GM19468 (cell line): Measurements from ENCODE around the gene STAC.
"Not testable (repeated sequence)": the region's sequence is repeated elsewhere in the genome, so short reads cannot be mapped to it uniquely, and the experiment has no call there.

Source experiments
- ATAC-seq: cut with Tn5 transposase; IDR thresholded peaks from one replicate; pipeline ENCODE4 v1.9.1; 2021; ENCODE audit warnings: mild to moderate bottlenecking, moderate library complexity, moderate number of reproducible peaks; ENCODE audit not compliant: unreplicated experiment; ENCODE audit errors: extremely low read depth

The STAC gene

DNA sequence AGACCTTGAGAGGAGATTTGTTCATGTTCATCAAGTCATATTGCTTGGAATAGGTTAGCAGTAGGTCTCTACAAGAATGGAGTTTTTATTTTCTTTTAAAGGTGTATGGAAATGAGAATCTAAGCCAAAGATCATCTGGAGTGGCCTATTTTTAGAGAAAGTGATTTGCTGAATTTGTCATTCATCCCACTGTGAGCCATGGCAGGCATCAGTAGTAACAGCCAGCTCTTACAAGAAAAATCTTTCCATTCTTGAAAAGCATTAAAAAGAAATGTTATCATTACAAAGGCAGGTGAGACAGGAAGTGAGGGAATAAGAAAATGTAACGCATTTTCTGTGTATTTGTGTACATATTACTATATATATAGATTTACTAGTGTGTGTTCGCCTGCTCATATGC lies 29.6 kb downstream of the STAC start:
- ATAC-seq, result no peak

- no peak for ATAC-seq
Observed at GRCh38 chr3:36411587-36411986, 31.3 kb downstream of the STAC start.

GRCh38 chr3:36416599-36416998 lies 36.3 kb downstream of the STAC start:
- ATAC-seq, result no peak

- ATAC-seq, result no peak
Observed at GRCh38 chr3:36417237-36417636, 36.9 kb downstream of the STAC start.

DNA sequence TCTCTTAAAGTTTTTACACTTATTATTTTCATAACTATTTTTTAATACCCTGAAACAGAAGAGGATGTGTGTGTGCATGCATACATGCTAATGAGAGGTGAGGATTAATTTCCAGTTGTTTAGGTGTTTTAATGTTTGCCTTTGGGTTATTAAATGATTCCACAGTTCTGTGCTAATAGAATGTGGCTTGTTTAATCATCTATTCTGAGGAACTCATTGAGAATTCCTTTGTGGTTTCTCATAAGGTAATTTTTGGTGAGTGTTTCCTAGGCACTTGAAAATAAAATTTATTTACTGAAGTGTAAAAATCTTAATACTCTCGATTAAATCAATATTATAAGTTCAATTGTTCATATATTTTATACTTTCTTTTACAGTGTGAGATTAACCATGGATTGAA lies 38.0 kb downstream of the STAC start:
- ATAC-seq, result no peak

GRCh38 chr3:36428445-36428844 lies 48.1 kb downstream of the STAC start:
- ATAC-seq, result no peak

DNA sequence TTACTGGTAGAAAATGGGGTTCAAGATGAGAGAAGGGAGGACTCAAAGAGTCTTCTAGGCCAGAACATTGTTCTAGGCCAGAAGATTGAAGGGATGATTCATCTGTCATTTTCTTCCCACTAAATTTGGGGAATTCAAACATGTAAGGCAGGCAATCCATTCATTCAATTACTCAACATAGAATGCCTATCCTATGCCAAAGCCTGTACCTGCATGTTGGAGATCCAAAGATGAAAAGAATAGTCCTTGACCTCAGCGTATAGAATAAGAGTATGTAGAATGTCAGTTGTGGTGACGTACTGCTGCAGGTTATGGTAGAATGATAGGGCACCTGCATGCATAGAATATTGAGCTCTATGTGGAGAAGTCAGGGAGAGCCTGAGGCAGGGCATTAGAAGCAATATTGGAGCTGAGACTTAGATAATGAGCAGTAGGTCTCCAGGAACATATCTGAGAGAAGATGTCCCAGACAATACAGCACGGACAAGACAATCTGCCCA lies 49.7 kb downstream of the STAC start:
- ATAC-seq, result no peak

GRCh38 chr3:36433511-36433910 lies 53.2 kb downstream of the STAC start:
- no peak for ATAC-seq

DNA sequence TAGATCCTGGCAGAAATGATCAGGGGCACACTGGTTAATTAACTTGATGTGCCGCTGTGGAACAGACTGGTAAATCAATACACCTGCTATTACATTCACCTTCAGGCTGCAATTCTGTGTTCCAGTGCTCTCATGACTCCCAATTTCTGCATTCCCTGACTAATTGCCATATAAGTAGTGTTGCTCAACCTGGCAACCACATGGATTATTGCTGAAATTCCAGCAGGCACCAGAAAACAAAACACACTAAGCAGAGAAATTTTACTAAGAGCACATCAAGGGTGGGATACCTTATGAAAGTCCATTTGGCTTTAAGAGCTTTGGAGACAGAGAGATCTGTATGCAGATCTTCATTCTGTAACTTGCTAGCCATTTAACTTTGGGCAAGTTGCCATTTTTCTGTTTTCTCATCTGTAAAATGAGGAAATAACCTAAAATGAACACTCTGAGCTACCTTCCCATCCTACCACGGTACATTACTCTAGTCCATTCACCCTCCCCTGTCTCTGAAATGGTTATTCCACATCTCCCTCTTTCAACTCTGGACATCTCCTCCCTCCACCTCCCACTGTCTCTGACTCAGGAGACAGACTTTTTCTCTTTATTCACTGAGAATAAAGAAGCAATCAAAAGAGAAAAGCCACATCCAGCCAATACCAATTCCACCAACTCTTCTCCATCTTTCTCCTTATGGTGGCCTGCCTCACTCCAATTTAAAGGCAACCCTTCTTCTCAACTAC lies 54.6 kb downstream of the STAC start:
- ATAC-seq, result no peak

DNA sequence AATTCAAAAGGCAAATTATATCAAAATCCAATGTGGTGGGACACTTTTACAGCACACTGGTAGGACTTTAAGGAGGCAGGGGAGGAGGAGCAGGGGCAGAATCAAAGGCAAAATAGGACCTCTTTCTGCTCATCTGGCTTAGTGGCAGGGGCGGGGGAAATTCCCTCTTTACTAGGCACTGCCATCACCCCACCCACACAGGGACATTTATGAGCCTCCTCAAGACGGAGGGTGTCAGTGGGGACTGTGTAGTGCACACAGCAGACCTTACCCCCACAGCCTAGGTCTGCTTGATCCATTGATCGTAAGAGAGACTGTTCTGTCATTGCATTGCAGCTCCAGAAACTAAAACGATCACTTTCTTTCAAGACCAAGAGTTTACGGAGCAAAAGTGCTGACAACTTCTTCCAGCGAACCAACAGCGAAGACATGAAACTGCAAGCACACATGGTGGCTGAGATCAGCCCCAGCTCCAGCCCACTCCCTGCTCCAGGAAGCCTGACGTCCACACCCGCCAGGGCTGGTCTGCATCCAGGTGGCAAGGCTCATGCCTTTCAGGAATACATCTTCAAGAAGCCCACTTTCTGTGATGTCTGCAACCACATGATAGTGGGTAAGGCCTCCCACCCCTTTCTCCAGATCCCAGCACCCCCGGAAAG lies 62.9 kb downstream of the STAC start:
- ATAC-seq, result no peak

DNA sequence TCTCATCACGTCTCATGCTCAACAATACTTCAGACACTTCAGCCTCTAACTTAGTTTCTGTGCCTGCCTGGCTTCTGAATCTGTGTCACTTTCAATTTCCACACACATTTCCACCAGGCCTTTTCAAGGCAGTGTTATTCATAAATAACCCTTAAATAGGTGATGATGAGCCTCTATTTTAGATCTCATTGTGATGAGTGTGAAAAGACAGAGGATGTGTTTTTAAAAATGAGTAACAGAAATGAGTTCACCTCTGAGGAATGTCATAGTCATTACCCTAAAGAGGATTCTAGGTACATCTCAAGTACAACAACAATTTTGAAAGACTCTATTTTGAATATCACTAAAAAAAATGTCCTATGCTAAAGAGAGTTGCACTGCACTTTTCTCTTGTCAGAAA lies 64.6 kb downstream of the STAC start:
- ATAC-seq, result no peak

- no peak for ATAC-seq
Observed at GRCh38 chr3:36446276-36446675, 66.0 kb downstream of the STAC start.

DNA sequence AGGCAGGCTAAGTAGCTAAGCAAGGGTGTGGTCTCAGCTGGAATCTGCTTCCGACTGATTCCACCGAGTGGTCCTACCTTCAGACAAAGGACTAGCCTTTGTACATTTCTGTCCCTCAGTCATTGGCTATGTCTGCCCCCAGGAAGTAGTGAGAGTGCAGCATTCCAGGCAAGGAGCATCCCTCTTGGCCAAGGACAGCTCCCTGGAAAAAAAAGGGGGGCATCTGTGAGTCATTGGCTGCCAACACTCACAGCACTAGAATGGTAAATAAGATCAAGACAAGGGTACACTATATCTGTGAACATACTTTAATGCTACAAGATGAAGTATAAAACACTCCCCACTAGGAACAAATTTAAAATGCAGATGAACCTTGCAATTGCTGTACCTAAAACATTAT lies 66.8 kb downstream of the STAC start:
- ATAC-seq, result no peak

- no peak for ATAC-seq
Observed at GRCh38 chr3:36451816-36452215, 71.5 kb downstream of the STAC start.

DNA sequence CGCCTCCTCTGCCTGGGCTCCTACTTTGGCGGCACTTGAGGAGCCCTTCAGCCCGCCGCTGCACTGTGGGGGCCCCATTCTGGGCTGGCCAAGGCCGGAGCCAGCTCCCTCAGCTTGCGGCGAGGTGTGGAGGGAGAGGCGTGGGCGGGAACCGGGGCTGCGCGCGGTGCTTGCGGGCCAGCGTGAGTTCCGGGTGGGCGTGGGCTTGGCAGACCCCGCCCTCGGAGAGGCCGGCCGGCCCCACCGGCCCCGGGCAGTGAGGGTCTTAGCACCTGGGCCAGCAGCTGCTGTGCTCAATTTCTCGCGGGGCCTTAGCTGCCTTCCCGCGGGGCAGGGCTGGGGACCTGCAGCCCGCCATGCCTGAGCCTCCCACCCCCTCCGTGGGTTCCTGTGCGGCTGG lies 72.9 kb downstream of the STAC start:
- not testable (repeated sequence) for ATAC-seq

DNA sequence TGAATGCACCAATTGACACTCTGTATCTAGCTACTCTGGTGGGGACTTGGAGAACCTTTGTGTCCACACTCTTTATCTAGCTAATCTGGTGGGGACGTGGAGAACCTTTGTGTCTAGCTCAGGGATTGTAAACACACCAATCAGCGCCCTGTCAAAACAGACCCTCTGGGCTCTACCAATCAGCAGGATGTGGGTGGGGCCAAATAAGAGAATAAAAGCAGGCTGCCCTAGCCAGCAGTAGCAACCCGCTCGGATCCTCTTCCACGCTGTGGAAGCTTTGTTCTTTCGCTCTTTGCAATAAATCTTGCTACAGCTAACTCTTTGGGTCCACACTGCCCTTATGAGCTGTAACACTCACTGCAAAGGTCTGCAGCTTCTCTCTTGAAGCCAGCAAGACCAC lies 73.6 kb downstream of the STAC start:
- ATAC-seq, result not testable (repeated sequence)

DNA sequence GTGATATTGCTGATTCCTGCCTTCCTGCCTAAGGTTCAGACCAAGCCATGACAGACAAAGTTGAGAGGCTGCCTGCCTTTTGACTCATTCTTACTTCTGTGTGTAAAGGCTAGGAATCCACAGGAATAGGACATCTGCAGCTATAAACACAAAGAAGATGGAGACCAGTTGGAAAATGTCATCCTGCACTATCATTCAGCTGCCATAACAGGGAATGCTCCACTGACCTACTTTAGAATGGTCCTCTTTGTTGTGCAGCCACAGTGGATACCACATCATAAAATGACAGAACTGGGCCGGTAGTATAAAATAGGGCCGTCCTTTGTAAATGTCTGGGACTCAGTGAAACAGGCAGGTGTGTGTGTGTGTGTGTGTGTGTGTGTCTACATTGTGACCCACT lies 75.1 kb downstream of the STAC start:
- ATAC-seq, result no peak

GRCh38 chr3:36456784-36457183 lies 76.5 kb downstream of the STAC start:
- no peak for ATAC-seq

DNA sequence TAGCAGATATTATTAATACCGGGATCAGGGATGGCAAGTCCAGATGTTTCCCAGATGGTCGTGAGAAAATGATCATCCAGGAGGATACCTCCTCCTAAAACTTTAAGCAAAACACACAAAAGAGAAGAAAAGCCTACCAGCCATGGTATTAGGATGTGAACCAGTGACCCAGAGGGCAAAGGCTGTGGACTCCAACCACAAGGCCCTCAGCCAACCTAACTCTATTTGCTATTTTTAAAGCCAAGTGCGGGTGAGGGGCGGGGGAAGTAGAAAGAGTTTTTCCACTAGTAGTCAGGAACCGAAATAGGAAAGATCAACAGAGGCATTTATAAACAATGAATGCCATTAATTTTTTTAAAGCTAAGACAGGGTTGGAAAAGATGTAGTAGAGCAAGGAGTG lies 77.4 kb downstream of the STAC start:
- ATAC-seq, result no peak

DNA sequence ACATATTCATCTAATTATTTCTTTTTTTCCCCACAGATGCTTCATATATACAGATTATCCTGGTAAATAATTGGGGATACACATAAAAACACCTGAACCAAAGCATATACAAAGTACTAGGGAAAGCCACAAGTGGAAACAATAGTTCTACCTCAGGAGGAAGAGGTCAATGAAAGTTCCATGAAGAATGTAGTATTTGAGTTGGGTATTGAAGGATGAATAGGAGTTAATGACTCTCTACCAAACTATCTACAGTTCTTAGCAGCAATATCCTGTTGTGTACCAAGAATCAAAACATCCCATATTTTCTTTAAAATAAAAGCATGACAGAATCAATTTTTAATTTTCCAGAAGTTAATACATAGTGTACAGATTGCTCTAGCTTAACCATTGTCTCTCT lies 78.9 kb downstream of the STAC start:
- ATAC-seq, result no peak

DNA sequence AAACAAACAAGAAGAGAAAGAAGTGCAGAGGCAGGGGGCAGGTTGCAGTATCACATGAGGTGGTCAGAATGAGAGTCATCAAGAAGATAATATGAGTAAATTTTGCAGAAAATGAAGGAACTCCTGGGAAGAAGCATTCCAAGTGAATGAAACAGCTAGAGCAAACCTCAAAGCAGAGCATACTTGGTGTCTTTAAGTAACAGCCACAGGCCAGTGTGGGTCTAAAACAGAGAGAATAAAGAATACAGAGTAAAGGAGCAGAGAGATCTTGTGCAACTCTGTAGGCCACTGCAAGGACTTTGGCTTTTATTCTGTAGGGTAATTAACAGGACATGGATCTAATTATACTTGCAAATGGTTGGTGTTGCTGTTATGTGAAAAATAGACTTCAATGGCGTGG lies 81.3 kb downstream of the STAC start:
- no peak for ATAC-seq

GRCh38 chr3:36472045-36472444 lies 91.7 kb downstream of the STAC start:
- not testable (repeated sequence) for ATAC-seq
